GM18873 (cell line): ENCODE measurements around the gene TMEM164.

Experiments
- ATAC-seq: cut with Tn5 transposase; IDR thresholded peaks from one replicate; pipeline ENCODE4 v1.9.1; 2021; ENCODE audit warnings: mild to moderate bottlenecking, moderate library complexity, moderate number of reproducible peaks; ENCODE audit not compliant: unreplicated experiment, low FRiP score

The TMEM164 gene

DNA sequence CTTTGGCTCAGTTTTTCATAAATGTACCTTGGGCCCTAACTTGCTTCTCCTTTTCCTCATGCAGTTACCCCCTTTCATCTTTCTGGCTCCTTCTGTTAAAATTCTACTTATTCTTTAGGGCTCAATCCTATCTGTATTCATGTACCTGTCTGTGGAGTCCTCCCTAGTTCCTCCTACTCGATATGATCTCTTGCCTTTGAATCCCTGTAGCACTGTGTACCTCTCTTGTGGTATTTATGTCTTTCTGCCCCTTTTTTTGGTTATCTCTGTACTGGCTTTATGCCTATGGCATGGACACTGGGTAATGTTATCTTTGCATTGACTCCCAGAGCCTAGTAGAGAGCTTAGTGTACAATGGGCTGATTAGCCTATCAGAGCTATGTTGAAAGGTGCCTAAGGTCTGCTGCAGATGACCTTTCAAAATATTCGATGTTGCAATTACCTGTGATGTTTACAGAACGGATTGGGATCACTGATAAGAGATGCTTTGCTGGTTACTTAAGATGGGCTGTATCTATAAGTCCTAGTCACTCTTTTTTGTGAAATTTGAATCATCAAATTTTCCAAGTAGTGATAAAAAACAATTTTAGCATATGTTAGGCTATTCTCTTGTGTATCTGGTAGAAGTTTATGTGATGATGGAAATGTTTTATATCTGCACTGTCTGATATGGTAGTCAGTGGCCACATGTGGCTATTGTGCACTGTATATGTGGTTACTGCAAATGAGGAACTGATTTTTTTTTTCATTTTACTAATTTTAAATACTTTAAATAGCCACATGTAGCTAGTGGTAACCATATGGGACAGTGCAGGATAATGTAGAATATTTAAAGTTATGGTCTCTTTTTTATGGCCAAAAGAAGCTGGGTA, 33.5 kb downstream of the TMEM164 start:
- no peak for ATAC-seq

DNA sequence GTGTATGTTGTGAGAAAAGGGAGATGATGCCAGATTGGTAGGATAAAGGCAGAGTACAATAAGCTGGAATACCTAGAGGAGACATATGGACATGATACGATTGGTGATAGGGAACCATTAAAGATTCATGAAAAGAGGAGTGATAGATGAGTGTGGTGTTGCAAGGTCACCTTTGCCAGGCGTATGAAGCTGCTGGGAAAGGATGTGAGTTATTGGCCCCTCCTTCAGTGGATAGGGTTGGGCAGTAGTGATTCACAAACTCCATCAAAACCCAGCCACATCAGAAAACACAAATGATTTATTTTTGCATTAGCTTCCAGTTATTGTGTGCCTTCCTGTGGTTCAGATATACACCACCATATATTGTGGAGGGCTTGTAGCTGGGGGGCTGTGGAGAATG, 34.3 kb downstream of the TMEM164 start:
- ATAC-seq, result no peak

DNA sequence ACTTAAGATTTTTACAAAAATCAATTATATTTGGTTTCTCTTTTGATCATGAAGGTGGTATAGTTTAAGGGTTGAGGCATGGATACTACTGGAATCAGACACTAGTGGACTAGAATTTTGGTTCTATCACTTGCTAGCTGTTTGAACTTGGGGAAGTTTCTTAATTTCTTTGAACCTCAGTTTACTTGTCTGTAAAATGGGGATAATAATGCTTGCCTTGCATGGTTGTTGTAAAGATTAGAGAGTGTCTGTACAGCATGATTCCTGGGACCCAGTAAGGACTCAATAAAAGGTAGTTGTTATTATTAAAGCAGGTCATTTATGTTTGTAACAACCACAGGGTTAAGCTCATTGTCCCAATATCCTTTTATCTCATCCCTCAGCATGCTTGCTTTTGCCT, 36.0 kb downstream of the TMEM164 start:
- no peak for ATAC-seq

DNA sequence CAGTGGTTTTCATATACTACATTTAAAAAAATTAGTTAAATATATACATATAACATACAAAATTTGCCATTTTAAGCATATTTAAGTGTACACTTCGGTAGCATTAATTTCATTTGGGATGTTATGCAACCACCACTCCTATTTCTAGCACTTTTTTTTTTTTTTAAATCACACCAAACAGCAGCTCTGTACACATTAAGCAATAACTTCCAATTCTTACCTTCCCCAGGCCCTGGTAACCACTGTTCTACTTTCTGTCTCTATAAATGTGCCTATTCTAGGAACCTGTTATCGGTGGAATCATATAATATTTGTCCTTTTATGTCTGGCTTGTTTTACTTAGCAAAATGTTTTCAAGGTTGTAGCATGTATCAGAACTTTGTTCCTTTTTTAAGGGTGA, 39.1 kb downstream of the TMEM164 start:
- no peak for ATAC-seq

DNA sequence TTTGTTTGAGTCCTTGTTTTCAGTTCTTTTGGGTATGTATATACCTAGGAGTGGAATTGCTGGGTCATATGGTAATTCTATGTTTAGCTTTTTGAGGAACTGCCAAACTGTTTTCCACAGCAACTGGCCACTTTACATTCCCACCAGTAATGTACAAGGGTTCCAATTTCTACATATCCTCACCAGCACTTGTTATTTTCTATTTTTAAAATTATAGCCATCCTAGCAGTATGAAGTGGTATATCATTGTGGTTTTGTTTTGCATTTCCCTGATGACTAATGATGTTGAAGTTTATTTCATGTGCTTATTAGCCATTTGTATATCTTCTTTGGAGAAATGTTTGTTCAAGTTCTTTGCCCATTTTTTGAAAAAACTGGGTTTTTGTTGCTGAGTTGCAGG, 39.6 kb downstream of the TMEM164 start:
- ATAC-seq, result no peak

DNA sequence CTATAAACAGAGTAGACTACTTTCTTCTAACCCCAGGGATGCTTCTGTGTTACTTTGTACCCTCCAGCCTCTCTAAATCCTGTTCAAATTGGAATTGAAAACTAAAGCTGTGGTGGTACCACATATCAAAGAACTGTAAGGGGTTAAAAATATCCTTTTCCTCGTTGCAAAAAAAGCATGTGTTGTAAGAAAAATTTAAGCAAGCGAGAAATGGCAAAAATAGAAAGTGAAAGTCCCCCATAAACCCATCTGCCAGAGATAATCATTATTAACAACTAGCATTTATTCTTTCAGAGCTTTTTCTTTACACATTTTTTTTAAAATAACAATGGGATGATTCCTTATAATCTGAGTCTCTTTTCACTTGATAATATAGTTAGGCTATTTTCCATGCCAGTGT, 40.6 kb downstream of the TMEM164 start:
- no peak for ATAC-seq

DNA sequence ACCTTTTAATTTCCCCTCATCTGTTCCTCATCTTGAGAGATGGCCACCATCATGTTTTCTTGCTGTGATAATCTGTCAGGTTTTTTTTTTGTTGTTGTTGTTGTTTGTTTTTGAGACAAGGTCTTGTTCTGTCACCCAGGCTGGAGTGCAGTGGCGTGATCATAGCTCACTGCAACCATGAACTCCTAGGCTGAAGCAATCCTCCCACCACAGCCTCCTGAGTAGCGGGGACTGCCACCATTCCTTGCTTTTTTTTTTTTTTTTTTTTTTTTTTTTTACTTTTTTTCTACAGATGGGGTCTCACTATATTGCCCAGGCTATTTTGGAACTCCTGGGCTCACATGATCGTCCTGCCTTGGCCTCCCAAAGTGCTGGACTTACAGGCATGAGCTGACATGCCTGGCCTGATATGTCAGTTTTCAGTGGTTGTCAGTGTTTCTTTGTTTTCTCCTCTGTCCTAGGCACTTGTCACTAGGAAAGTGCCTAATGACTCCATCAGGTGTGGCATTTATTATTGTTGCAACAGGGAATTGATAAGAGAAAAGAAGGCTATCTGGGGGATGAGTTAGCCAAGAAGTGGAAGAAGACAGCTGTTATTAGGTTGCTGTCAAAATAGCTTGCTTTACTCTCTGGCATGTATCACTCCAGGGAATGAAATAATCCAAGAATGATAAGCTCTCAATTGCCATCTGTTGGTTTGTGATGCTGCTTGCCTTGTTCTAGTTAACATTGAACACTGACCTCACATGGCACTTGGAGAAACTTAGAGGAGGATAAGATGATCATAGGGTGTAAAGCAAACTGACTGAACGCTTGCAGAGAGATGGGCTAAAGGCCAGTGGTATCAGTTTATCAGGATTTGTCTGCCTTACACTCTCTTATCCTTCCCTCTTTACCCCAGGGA, 41.7 kb downstream of the TMEM164 start:
- ATAC-seq, result no peak

DNA sequence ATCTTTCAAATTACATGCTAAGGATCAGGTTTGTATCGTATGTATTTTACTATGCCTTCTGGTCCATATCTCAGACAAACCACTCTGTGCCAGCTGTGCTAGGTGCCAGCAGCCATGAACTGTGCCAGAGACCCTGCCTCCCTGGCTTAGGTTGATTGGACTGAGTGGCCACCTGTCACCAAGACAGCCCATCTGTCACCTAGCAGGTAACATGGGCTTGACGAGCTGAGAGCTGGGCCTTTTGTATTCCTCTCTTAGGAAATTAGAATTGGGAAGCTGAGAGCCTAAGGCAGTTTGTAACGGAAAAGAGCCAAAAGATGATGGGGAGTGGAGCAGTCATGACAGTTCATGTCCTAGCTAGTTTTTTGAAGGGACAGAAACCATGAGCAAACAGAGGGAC, 42.5 kb downstream of the TMEM164 start:
- ATAC-seq, result no peak

DNA sequence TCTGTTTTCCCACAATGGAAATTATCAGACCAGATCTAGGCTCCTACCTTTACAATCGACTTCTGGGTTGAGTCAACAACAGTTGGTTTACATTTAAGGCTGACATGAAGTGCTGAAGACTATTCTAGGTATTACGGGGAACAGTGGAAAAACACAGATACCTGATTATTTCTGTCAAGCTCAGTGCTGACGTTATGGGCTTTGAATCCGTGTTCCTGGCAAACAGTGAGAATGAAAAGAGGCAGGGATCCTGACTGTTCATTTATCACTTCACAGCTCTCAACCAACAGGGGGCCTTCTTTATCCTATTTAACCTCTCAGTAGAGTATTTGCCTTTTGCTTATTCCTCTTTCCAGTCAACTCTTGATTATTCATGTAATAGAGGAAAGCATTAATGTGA, 43.1 kb downstream of the TMEM164 start:
- ATAC-seq, result no peak

DNA sequence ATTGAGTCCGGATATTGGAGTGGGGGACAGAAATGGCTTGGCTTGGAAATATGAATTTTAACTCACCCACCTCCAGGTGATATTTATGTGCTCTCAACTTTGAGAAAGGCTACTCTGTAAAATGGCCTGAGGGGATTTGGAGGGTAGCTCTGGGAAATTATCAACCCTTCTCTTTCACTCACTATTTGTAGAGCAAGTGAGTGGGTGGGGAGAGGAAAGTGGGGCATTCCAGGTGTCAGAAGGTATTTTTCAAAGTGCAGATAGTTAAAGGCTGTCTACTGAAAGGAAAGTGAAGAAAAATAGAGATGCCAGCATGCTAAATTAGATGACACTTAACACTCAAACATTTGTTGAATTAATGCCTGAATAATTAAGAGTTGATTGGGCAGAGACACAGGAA, 44.1 kb downstream of the TMEM164 start:
- ATAC-seq, result no peak

DNA sequence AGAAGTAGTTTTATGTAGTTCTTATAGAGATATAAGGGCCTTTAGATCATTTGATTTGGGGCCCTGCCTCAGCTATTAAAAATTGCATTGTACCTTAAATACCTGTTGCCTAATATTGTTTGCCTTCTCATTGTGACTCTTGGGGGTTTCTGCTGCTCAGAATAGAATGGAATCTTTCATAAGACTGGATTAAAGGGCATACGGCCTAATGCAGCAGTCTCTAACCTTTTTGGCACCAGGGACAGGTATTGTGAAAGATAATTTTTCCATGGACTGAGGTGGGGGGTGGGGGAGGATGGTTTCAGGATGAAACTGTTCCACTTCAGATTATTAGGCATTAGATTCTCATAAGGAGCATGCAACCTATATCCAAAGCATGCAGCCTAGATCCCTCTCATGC, 46.2 kb downstream of the TMEM164 start:
- ATAC-seq, result no peak

DNA sequence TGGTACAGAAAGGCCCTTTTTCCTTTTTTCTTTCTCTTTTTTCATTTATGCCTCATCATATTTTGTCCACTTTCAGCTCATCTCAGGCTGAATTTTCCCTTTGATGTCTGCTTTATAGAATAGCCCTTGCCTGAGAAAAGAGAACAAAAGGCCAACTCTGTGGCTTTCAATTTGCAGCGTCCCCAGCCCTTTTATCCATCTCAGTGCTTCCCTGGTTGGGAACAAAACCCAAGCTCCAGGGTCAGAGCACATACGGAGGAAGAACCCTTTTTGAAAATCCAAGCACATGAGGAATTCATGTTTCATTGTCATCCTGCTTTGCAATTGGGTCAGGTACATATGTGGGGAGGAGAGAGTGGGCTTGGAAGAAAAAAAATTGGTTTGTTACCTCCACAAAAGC, 47.5 kb downstream of the TMEM164 start:
- no peak for ATAC-seq

DNA sequence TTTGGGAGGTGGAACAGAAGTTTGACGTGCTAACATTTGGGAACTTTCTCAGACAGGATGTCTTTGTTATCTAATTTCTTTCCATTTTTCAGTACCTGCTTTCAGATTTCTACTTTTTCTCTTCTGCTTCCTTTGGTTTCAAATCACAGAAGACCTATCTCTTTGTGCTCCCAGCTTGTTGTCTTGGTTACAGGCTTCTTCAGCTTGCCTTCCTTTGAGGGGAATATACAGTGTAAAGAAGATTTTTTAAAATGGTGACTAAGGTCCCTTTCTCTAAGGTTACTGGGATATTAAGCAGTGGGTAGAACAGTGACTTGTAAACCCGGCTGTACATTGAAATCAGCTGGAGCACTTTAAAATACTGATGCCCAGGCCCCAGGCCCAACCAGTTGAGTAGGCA, 48.0 kb downstream of the TMEM164 start:
- no peak for ATAC-seq

DNA sequence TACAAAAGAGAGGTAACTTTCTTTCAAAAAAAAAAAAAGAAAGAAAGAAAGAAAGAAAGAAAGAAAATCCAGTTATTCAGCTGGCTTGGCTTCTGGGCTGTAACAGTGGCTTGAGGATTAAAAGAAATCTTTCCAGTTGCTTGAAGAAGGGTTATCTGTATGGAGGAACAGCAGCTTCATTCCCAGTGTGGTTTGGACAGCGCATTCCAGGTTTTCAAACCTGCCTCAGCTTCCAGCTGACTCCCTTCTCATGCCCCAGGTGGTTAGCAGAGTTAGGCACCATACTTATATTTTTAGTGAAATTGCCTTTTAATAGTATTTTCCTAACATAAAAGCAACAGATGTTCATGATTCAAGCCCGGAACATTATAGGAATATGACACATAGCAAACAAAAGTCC, 48.6 kb downstream of the TMEM164 start:
- no peak for ATAC-seq

DNA sequence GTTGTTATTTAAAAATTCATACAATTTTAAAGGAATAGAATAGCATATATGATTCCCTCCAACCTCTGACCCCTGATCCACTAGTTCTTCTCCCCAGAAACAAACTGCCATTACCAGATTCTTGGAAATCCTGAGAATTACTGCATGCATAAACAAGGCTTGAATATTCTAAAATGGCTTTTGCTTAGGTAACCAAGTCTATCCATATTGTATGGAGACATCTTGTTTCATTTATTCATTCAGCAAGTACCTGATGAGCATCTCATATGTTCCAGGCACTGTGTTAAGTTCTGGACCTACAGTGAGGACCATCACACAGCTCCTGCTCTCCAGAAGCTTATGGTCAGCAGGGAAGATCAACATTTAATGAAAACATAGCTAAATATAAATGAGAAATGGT, 49.4 kb downstream of the TMEM164 start:
- no peak for ATAC-seq

DNA sequence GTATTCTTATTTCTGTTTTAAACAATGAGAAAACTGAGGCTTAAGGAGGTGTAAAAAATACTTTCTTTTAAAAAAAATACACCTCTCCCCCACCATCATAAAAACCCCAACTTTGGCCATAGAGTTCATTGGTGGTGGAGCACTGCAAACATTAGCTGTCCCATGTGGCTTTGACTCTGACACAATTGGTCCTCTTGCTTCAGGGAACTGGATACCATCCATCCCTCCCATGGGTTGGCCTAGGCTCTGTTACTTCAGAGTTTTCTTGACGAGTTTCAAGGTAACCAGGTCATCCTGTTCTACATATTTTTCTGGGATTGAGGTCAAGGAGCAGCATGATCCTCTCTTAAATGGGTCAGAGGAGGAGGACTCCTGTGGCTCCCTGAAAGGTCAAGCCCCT, 50.5 kb downstream of the TMEM164 start:
- no peak for ATAC-seq

DNA sequence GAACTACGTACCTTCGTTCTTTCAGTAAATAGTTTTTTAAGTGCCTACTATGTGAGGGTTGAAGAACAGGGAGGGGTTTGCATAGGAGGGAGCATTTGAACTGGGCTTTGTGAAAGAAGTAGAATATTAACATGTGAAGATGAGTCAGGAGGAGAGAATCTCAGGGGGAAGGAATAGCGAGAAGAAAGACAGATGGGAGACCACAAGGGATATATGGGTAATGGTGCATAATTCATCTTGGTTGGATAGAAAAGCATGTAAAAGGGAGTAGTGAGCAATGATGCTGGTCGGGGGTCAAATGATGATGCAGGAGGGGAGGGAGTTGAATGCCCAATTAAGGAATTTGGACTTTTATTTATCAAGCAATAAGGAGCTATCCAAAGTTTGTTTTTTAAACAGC, 52.7 kb downstream of the TMEM164 start:
- ATAC-seq, result no peak

DNA sequence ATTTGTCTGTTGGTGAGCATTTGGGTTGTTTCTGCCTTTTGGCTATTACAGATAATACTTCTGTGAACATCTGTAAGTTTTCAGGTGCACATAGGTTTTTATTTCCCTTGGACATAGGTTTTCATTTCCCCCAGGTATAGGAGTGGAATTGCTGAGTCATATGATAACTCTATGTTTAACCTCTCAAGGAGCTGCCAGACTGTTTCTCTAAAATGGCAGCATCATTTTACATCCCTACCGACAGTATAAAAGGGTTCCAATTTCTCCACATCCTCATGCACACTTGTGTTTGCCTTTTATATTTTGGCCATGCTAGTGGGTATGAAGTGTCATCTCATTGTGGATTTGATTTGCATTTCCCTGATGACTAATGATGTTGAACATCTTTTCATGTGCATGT, 53.5 kb downstream of the TMEM164 start:
- no peak for ATAC-seq

DNA sequence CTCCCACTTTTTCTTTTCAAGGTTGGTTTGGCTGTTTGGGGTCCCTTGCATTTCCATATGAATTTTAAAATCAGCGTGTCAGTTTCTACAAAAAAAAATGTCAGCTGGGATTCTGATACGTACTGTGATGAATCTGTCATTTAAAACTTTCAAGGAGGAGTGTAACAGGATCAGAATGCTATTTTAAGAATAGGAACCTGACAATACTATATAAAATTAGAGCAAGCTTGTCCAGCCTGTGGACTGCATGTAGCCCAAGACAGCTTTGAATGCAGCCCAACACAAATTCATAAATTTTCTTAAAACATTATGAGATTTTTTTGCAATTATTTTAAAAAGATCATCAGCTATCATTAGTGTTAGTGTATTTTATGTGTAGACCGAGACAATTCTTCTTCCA, 56.5 kb downstream of the TMEM164 start:
- no peak for ATAC-seq

DNA sequence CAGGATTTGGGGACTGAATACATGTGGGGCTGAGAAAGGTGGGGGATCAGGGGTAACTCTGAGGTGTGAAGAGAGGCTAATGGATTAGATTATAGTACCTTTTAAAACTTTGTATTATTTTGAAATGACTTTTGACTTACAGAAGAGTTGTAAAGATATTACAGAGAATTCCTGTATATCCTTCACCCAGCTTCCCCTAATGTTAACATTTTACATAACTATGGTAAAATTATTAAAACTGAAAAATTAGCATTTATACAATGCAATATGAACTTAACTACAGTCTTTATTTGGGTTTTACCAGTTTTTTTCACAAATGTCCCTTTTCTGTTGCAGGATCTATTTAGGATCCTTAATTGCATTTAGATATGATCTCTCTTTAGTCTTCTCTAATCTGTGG, 57.4 kb downstream of the TMEM164 start:
- ATAC-seq, result no peak

DNA sequence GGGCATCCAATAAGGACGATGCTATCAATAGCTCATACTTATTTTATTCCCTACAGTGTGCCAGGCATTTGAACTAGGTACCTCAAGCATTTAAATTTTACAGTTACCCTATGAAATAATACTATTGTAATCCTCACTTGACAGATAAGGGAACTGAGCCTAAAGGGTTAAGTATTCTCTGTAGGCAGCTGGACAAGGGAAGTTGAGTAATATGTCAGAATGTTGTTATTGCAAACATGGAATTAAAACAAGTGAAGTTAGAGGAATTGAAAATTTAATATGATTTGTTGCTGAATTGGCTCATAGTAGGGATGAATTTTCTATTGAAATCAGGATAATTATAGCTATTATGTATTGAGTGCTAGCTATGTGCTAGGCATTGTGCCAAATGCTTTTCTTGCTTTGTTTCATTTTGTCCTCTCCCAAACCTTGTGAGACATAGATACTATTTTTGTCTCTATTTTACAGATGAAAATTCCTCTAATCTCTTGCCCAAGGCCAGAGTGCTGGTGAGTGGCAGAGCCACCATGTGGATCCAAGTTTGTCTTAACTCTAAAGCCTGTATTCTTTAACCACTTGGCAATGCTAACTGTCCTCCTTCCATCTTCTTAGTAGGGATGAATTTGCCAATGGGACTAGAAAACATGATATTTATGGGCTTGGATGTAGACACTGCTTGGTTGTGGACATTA, 58.1 kb downstream of the TMEM164 start:
- ATAC-seq, result no peak
